ENCODE measurements around the gene NECTIN2. TPM values are rescaled to one million over a fixed set of nuclear protein-coding genes. Genes with fewer than 3 reads are reported as not detected.
"Not testable (repeated sequence)": the region's sequence is repeated elsewhere in the genome, so short reads cannot be mapped to it uniquely, and the experiment has no call there.

Gene NECTIN2
- total RNA-seq, 1 donor from 2014 or later = 103 TPM

DNA sequence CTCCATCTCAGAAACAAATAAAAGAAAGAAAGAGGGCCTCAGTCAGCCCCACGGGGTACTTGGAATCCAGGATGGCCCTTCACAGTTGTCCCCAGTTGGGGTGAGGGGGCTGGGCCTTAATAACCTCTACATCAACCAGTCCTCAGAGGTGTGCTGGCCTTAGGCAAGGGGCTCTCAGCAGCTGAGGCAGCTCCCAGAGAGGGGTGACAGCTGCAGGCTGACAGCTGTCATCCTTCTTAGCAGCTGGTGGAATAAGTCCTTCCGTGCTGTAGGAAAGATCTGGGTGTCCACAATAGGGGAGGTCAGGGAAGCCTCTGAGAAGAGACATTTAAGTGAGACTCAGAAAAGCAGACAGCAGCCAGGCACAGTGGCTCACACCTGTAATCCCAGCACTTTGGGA is 29.8 kb upstream of the NECTIN2 start:
- no peak for DNase-seq (ENCODE audit: low spot score)

DNA sequence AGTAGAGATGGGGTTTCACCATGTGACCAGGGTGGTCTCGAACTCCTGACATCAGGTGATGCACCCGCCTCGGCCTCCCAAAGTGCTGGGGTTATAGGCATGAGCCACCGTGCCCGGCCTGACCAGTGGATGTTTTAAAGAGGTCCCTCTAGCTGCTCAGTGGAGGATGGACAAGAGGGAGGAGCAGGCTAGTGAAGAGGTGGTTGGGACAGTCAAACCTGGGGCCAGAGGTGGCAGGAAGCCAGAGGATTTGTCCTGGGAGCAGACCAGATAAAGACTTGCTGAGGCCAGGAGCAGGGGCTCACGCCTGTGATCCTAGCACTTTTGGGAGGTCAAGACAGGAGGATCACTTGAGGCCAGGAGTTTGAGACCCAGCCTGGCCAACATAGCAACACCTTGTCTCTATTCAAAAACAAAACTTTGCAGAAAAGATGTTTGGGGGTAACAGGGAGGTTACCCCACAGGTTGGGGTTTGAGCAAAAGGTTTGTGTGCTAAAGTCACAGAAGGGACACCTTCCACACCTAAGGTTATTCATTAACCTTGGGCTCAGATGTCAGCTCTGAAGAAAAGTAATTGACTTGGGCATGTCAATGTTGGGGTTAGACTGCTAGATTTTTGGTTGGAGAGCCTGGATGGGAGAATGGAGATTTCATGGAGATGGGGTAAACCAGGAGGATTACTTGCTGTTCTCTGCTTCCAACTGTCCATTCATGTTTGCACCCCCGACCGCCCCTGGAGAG is 28.2 kb upstream of the NECTIN2 start:
- DNase-seq (ENCODE audit: low spot score) = no peak

DNA sequence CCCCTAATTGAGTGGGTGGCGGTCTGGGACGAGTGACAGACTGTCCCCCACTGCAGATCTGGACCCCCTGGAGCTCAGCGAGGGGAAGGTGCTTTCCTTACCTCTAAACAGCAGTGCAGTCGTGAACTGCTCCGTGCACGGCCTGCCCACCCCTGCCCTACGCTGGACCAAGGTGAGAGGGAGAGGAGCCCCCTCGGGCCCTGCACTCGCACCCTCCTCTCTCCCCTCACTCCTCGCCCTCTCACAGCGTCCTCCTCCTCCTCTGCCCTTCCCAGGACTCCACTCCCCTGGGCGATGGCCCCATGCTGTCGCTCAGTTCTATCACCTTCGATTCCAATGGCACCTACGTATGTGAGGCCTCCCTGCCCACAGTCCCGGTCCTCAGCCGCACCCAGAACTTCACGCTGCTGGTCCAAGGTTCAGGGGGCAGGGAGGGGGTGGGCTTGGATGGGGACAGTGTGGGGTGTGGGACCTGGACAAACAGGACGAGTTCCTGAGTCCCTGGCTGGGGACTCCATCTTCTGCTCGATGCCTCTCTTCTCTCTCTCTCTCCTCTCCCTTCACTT is 27.5 kb upstream of the NECTIN2 start:
- DNase-seq (ENCODE audit: low spot score) = no peak

DNA sequence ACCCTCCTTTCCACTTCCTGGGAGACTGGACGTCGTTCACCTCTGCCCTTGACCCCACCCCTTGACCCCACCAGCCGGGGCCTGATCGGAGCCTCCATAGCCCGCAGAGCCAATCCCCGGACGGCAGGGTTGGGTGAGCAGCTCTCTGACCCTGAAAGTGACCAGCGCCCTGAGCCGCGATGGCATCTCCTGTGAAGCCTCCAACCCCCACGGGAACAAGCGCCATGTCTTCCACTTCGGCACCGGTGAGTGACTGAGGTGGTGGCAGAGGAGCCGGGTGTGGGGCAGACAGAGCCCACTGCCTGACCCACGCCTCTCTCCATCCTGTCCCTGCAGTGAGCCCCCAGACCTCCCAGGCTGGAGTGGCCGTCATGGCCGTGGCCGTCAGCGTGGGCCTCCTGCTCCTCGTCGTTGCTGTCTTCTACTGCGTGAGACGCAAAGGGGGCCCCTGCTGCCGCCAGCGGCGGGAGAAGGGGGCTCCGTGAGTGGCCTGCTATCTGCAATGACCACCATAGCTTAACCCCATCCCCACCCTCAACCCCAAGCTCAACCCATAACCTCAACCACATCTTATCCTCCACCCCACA is 26.8 kb upstream of the NECTIN2 start:
- no peak for DNase-seq (ENCODE audit: low spot score)

- no peak for DNase-seq (ENCODE audit: low spot score)
Observed at GRCh38 chr19:44820648-44821609, 25.2 kb upstream of the NECTIN2 start.

- no peak for DNase-seq (ENCODE audit: low spot score)
Observed at GRCh38 chr19:44822177-44822576, 23.9 kb upstream of the NECTIN2 start.

- no peak for DNase-seq (ENCODE audit: low spot score)
Observed at GRCh38 chr19:44822670-44823372, 23.3 kb upstream of the NECTIN2 start.

DNA sequence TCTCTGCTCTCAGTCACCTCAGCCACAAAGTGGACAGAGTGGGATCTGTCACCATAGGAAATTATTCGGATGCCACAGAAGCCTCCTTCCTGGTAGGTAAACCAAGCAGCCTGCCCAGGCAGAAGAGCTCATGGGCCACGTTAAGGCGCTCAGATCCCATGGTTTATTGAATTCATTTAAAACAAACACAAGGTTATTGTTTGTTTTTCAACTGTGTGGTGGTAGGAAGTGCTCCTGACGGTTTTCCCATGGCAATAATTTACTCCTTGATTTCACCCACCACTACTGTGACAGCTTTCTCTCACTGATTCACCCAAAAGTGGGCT is 22.8 kb upstream of the NECTIN2 start:
- DNase-seq (ENCODE audit: low spot score) = no peak

DNA sequence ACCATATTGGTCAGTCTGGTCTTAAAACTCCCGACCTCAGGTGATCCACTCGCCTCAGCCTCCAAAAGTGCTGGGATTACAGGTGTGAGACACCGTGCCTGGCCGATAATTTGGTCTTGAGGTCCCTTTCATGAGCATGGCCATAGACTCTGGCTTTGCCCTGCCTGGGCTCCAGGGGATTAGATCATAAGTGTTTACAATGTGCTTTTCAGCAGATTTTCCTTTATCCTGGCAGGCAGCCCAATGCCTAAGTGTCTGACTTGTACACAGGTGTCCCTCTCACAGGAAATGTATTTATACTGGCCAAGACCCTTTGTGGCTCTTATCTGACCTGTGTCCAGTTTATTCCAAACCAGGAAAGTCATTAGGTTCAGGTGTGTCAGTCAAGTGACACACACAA is 21.3 kb upstream of the NECTIN2 start:
- DNase-seq (ENCODE audit: low spot score) = no peak

- not testable (repeated sequence) for DNase-seq (ENCODE audit: low spot score)
Observed at GRCh38 chr19:44832875-44833274, 13.2 kb upstream of the NECTIN2 start.

DNA sequence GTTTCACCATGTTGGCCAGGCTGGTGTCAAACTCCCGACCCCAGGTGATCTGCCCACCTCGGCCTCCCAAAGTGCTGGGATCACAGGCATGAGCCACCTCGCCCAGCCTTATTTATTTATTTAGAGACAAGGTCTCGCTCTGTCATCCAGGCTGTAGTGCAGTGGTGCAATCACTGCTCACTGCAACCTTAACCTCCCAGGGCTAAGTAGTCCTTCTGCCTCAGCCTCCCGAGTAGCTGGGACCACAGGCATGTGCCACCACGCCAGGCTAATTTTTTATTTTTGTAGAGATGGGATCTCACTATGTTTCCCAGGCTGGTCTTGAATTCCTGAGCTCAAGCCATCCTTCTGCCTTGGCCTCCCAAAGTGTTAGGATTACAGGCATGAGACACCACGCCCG is 11.7 kb upstream of the NECTIN2 start:
- not testable (repeated sequence) for DNase-seq (ENCODE audit: low spot score)

- DNase-seq (ENCODE audit: low spot score) = no peak
Observed at GRCh38 chr19:44839276-44839675, 6.8 kb upstream of the NECTIN2 start.

GRCh38 chr19:44840811-44841210 is 5.3 kb upstream of the NECTIN2 start:
- no peak for DNase-seq (ENCODE audit: low spot score)

DNA sequence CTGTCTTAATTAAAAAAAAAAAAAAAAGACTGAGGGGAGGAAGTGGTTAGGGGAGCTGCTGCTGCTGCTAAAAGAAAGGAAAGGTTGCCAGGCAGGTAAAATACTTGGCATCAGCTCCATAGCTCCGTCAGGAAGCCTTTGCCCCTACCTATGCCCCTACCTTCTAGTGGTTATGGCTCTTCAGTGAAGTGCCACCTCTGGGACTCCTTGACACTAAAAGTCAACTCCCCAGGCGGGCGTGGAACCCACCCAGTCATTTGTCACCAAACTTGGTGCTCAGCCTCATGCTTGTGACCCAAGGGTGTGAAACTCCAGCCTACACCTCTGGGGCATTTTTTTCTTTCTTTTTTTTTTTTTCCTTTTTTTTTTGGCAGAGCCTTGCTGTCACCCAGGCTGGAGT is 4.9 kb upstream of the NECTIN2 start:
- no peak for DNase-seq (ENCODE audit: low spot score)

GRCh38 chr19:44845286-44845611 is 848 bp upstream of the NECTIN2 start:
- DNase-seq (ENCODE audit: low spot score) = no peak

DNA sequence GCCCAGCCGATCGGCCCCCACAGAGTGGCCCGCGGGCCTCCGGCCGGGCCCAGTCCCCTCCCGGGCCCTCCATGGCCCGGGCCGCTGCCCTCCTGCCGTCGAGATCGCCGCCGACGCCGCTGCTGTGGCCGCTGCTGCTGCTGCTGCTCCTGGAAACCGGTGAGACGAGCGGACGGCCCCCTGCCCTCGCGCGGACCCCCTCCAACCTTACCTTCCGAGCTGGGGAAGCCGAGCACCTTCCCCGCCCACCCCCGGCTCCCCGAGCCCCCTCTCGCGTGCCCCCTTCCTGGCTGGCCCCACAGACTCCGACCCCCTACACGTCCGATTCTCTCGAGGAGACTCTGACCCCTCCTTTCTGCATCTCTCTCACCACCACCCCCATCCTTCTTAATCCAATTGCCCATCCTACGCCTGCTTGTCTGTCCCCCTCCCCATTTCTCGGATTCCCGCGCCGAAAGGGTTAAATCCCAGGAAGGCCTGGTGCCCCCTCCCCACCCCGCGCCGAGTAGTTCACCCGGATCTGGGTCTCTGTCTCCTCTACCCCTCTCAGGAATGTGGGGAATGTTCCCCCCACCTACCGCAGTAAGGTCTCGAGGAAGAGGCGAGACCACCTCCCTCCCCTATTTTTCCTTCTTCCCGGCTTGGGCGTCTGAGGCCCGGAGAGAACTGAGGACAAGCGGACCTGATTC is 502 bp downstream of the NECTIN2 start:
- DNase-seq (ENCODE audit: low spot score) = no peak

DNA sequence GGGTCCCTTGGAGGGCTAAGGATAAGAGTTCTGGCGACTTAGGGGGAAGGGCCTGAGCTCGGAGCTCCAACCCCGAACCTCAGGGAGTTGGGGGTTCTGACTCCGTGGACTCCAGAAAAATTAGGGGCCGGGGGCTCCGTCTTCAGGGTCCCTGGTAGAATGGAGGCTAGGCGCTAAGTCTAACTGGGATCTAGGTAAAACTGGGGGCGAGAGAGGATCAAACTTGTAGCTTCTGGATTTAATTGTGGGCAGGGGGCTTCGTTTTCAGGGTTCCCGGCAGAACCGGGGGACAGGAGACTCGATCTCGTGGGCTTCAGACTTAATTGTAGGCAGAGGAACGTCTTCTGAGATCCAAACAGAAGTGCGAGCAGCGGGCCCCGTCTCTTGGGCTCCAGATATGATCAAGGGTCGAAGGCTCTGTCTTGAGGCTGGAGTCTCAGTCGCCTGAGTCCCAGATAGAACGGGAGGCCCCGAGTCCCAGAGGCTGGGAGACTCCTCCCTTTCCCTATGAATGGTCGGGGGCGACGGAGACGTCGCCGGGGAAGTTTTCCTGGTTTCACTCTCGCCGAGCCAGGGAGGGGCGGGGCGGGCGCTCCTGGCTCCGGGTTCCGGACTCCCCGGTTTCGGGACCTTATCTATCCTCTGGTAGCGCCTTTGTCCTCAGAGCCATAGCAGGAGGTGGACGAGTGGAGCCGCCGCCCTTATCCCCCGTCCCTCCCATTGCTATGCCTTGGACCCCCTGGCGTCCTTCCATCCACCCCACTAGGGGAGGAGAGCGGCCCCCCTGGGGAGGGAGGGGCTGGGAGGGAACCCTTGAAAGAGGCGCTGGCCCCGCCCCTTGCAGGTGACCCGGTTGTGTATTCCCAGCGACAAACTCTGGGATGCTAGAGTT is 1.3 kb downstream of the NECTIN2 start:
- peak; percentile 93 for DNase-seq (ENCODE audit: low spot score)

GRCh38 chr19:44848036-44848811 is 2.1 kb downstream of the NECTIN2 start:
- DNase-seq (ENCODE audit: low spot score) = no peak
